ENCODE results near the gene ATXN2. TPM values are rescaled to one million over a fixed set of nuclear protein-coding genes. Genes with fewer than 3 reads are reported as not detected.

The ATXN2 gene
- total RNA-seq, 1 donor from 2014 or later: 22.2 TPM

GRCh38 chr12:111450676-111451075 lies 148.4 kb downstream of the ATXN2 start:
- ATAC-seq: no peak

GRCh38 chr12:111448846-111449790 lies 150.0 kb downstream of the ATXN2 start:
- ATAC-seq: no peak

GRCh38 chr12:111448266-111448830 lies 150.8 kb downstream of the ATXN2 start:
- no peak for ATAC-seq

GRCh38 chr12:111447571-111448265 lies 151.4 kb downstream of the ATXN2 start:
- ATAC-seq: no peak

- no peak for ATAC-seq
Measured at GRCh38 chr12:111446631-111447570, 152.2 kb downstream of the ATXN2 start.

- no peak for ATAC-seq
Measured at GRCh38 chr12:111445726-111446581, 153.2 kb downstream of the ATXN2 start.

GRCh38 chr12:111444925-111445725 lies 154.0 kb downstream of the ATXN2 start:
- peak; percentile 63 for ATAC-seq

- ATAC-seq: no peak
Measured at GRCh38 chr12:111444314-111444924, 154.7 kb downstream of the ATXN2 start.

- ATAC-seq: peak; percentile 21
Measured at GRCh38 chr12:111443586-111443985, 155.5 kb downstream of the ATXN2 start.

- no peak for ATAC-seq
Measured at GRCh38 chr12:111443086-111443485, 156.0 kb downstream of the ATXN2 start.

GRCh38 chr12:111442301-111443045 lies 156.6 kb downstream of the ATXN2 start:
- ATAC-seq: no peak

- no peak for ATAC-seq
Measured at GRCh38 chr12:111441107-111441928, 157.8 kb downstream of the ATXN2 start.

- no peak for ATAC-seq
Measured at GRCh38 chr12:111440631-111441030, 158.5 kb downstream of the ATXN2 start.

- no peak for ATAC-seq
Measured at GRCh38 chr12:111440152-111440551, 159.0 kb downstream of the ATXN2 start.

GRCh38 chr12:111439657-111440151 lies 159.4 kb downstream of the ATXN2 start:
- no peak for ATAC-seq

GRCh38 chr12:111438481-111438880 lies 160.6 kb downstream of the ATXN2 start:
- no peak for ATAC-seq

GRCh38 chr12:111437816-111438454 lies 161.2 kb downstream of the ATXN2 start:
- peak; percentile 24 for ATAC-seq
